AG10803 (cell line): ENCODE results near the gene ITPR3.
"Not testable (repeated sequence)": the region's sequence is repeated elsewhere in the genome, so short reads cannot be mapped to it uniquely, and the experiment has no call there.

ENCODE experiments used
- DNase-seq: peaks from one replicate; pipeline ENCODE4 v3.0.0; 2010; ENCODE audit warnings: low read depth
- H3K4me3 ChIP-seq: 2 replicates; pipeline ENCODE4 v1.5.1; 2011; ENCODE audit warnings: mild to moderate bottlenecking, low read length, control low read depth
- CTCF ChIP-seq: conservative IDR thresholded peaks from 2 replicates; pipeline ENCODE4 v1.5.1; 2011; ENCODE audit warnings: mild to moderate bottlenecking, low read length, control low read depth, inconsistent platforms

The ITPR3 gene

GRCh38 chr6:33590531-33591198 lies 30.5 kb upstream of the ITPR3 start:
- H3K4me3 ChIP-seq, result no peak overlapping the region
- DNase-seq, result peak; percentile 39
- TF ChIP-seq CTCF, result 0 out of 2 replicates have a peak, but pooled peaks have one; percentile 15

GRCh38 chr6:33591424-33592032 lies 29.6 kb upstream of the ITPR3 start:
- DNase-seq, result no peak
- no peak overlapping the region for H3K4me3 ChIP-seq
- TF ChIP-seq CTCF, result no peak

- no peak overlapping the region for H3K4me3 ChIP-seq
- no peak for TF ChIP-seq CTCF
- no peak for DNase-seq
Measured at GRCh38 chr6:33592280-33592594, 28.9 kb upstream of the ITPR3 start.

- DNase-seq, result no peak
- no peak overlapping the region for H3K4me3 ChIP-seq
- TF ChIP-seq CTCF, result no peak
Measured at GRCh38 chr6:33592595-33593413, 28.3 kb upstream of the ITPR3 start.

GRCh38 chr6:33593414-33593727 lies 27.8 kb upstream of the ITPR3 start:
- DNase-seq, result no peak
- TF ChIP-seq CTCF, result no peak
- H3K4me3 ChIP-seq, result no peak overlapping the region

- no peak for DNase-seq
- no peak overlapping the region for H3K4me3 ChIP-seq
- no peak for TF ChIP-seq CTCF
Measured at GRCh38 chr6:33595001-33595846, 25.9 kb upstream of the ITPR3 start.

- H3K4me3 ChIP-seq, DNase-seq: not testable (repeated sequence)
Measured at GRCh38 chr6:33596894-33597293, 24.2 kb upstream of the ITPR3 start.
